GM18499 (cell line): ENCODE data around the gene DYNC1LI2.
"Not testable (repeated sequence)": the region's sequence is repeated elsewhere in the genome, so short reads cannot be mapped to it uniquely, and the experiment has no call there.

Experiments
- ATAC-seq: cut with Tn5 transposase; IDR thresholded peaks from one replicate; pipeline ENCODE4 v1.9.1; 2021; ENCODE audit warnings: moderate number of reproducible peaks; ENCODE audit not compliant: insufficient read depth, unreplicated experiment

Gene DYNC1LI2

GRCh38 chr16:66701026-66701425 lies 50.4 kb downstream of the DYNC1LI2 start:
- ATAC-seq = no peak

DNA sequence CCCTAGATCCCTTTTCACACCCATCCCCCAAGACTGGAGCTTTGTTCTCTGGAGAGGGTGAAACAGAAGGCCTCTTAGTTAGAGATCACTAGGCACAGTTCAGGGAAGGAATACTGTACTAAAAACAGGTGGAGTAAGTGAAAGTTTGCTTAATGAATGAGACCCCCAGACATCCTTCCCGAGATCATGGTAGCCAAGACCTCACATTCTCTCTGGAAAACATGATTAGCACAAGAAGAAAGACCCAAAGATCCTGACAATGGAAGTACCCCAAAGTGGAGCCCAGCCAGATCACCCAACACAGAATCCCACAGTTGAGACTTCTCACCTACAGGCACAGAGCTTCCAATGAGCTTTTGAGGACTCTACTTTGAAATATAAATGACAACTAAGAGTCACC lies 51.5 kb downstream of the DYNC1LI2 start:
- no peak for ATAC-seq

- ATAC-seq = no peak
Observed at GRCh38 chr16:66698046-66698445, 53.4 kb downstream of the DYNC1LI2 start.

DNA sequence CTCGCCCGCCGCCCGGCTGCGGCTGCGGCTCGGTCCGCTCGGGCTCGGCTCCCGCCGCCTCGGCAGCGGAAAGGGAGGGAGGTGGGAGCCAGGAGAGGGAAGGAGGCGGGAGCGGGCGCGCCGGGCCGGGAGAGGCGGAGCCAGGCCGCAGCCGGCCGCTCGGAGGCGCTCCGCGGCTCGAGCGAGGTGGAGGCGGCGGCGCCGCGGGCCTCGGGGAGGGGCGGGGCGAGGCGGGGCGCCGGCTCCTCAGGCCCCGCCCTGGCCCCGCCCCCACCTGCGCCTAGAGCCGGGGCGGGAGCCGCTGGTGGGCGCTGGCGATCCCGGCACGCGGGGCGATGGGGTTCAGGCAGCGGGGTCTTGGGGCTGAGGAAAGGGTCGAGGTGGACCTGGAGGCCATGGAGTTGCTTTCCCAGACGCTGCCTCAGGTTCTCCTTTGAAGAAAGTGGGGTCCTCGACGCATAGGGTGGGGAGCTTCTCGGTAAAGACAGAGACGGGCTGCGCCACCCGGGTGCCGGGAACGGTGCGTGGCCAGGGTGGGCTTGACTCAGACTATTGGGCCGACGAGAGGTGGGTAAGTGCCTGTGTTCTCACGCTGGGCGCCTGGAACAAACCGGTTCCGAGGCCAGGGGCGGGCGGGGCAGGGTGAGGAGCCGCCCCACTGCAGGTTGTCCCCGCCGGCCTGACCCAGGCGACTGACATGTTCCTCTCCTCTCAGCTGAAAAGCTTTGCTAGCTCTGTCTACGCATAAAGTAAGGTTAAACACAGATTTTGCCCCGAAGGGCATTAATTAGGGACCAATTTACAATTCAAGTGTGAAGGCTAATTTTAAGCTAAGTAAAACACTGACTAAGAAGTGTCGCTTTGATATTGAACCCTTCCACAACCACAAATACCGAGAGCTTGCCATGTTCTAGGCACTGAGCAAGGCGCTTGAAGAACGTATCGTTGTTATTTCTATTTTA lies 54.5 kb downstream of the DYNC1LI2 start, which contains the start of gene CMTM4:
Gene CMTM4, minus strand, starts transcription at position 75 of the 962 bp plus-strand sequence. CDS start 218 bp downstream, outside the sequence.
- no peak for ATAC-seq

DNA sequence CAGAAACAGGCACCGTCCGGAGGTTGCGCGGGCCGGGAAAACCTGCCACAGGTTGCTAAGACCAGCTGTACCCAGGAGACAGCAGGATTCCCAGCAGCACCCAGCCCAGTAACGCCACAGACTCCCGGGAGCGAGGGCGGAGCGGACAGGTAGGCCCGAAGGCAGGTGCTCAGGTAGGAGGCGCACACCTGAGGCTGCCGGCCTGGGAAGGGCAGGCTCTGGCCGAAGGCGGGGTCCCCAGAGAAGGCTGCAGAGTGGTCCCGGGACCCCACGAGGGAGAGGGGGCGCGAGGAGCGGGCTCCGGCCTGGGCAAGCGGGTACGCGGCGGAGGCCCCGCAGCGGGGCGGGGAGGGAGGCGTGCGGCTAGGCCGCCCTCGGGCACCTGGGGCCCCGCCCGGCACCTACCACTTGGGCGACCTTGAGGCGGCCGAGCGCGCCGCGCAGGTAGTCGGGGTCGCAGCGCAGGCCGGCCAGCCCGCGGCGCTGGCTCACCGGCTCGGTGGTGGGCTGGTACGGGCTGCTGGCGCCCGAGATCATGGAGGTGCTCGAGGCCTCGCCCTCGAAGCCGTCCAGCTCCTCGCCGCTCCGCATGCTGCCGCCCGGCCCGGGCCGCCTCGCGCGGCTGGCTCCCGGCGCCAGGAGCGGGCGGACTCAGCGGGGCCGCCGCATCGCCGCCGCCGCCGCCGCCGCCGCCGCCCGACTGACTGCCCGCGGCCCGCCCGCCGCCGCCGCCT lies 55.3 kb downstream of the DYNC1LI2 start:
- ATAC-seq = no peak

GRCh38 chr16:66695471-66695934 lies 55.9 kb downstream of the DYNC1LI2 start:
- ATAC-seq = no peak

- ATAC-seq = no peak
Observed at GRCh38 chr16:66693149-66693548, 58.3 kb downstream of the DYNC1LI2 start.

GRCh38 chr16:66692341-66692740 lies 59.1 kb downstream of the DYNC1LI2 start:
- no peak for ATAC-seq

- ATAC-seq = no peak
Observed at GRCh38 chr16:66691234-66691633, 60.2 kb downstream of the DYNC1LI2 start.

GRCh38 chr16:66690106-66690847 lies 61.1 kb downstream of the DYNC1LI2 start:
- ATAC-seq = no peak

DNA sequence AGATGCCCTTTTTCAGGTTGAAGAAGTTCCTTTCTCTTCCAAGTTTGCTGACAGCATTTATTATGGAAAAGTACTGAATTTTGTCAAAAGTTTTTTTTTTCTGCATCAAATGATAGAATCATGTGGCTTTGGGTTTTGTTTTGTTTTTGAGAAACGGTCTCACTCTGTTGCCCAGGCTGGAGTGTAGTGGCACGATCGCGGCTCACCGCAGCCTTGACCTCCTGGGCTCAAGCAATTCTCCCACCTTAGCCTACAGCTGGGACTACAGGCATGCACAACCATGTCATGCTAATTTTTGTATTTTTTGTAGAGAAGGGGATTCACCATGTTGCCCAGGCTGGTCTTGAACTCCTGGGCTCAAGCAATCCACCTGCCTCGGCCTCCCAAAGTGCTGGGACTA lies 62.1 kb downstream of the DYNC1LI2 start:
- ATAC-seq = no peak

DNA sequence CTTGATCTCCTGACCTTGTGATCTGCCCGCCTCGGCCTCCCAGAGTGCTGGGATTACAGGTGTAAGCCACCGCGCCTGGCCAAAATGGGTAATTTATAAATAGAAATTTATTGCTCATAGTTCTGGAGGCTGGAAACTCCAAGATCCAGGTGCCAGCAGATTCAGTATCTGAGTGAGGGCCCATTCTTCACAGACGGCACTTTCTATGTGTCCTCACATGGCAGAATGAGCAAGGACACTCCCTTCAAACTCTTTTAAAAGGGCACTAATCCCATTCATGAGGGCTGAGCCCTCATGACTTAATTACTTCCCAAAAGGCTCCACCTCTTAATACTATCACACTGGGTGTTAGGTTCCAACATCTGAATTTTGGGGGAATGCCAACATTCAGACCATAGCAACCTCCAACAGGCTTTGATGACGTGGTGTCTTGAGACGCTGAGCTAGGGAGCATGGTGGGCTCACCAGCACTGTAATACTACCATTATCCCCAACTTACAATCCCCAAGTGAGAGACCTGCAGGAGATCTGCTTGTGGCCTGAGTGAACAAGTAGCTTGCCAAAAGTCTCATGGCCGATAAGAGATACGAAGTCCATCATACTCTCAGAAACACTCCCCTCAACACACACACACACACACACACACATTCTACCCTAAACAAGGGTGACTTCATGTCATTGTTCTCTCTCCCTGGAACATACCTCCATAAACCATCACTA lies 63.3 kb downstream of the DYNC1LI2 start:
- ATAC-seq = no peak

DNA sequence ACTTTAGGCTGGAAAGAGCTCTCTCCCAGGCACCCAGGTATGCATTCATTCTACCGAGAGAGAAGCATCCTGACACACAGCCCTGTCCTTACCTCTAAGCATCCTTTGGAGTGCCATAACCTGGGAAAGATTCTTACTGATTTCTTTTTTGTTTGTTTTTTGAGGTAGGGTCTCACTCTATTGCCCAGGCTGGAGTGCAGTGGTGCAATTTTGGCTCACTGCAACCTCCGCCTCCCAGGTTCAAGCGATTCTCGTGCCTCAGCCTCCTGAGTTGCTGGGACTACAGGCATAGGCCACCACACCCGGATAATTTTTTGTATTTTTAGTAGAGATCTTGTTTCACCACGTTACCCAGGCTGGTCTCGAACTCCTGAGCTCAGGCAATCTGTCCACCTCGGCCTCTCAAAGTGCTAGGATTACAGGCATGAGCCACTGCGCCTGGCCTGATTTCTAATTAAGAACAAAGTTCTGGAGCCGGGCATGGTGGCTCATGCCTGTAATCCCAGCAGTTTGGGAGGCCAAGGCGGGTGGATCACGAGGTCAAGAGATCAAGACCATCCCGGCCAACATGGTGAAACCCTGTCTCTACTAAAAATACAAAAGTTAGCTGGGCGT lies 65.8 kb downstream of the DYNC1LI2 start:
- ATAC-seq = not testable (repeated sequence)

- ATAC-seq = no peak
Observed at GRCh38 chr16:66682271-66682670, 69.1 kb downstream of the DYNC1LI2 start.

DNA sequence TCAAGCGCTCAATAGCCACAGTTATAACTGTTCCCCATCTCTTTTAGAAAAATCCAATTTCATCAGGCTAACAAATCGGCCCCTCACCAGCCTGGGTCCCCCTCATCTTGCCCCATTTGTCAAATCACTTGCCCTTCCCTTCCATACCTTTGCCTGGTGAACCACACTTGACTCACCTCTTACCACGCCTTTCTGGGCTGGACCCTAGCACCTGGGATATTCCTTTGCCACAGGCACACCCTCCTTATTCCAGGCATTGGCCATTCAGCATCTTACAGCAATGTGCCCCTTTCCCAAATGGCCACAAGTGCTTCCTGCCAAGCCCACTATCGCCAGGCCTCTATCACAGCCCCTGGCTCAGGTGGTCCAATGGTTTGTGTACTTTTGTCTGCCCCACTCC lies 69.7 kb downstream of the DYNC1LI2 start:
- no peak for ATAC-seq

DNA sequence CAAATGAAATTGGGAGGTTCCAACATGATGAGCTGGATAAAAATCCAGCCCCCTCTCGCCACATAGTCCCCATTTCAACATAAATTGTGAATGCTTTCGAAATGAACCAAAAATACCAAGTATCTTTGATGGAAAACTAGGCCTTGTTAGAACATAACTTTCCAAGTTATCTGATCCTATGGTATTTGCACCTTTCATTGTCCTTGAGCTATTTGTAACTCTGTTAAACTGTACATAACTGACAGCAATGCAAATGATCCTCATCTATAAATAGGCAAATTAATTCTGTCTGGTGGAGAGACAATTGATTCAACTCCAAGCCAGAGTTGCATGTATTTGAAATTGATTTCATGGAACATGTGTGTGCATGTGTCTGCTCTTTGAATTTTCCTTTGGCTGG lies 73.1 kb downstream of the DYNC1LI2 start:
- no peak for ATAC-seq

- ATAC-seq = no peak
Observed at GRCh38 chr16:66677836-66678235, 73.6 kb downstream of the DYNC1LI2 start.

- no peak for ATAC-seq
Observed at GRCh38 chr16:66677179-66677578, 74.2 kb downstream of the DYNC1LI2 start.

DNA sequence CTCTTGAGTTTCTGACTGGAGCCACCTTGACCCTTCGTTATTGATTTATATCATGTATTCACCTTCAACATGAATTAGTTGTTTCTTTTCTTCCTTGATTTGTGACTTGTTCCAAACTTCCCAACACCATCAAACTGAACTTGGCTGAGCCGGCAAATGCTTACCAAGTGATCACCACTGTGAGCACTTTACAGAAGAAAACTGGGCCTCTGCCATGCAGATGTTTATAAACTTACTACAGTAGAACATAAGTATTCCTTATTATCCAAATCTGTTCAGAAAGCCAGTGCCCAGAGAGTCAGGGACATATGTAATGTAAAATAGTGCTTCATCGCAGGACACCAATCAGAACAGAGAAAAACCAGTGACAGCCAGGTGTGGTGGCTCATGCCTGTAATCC lies 74.8 kb downstream of the DYNC1LI2 start:
- no peak for ATAC-seq
